ENCODE data around the gene C1orf174. TPM values are rescaled to one million over a fixed set of nuclear protein-coding genes. Genes with fewer than 3 reads are reported as not detected.

The C1orf174 gene
- total RNA-seq, 3 donors from 2014 or later (not counting 1 experiment from before 2014, with no cell fraction given) = 52.9 to 62.3 (median 61.5) TPM

DNA sequence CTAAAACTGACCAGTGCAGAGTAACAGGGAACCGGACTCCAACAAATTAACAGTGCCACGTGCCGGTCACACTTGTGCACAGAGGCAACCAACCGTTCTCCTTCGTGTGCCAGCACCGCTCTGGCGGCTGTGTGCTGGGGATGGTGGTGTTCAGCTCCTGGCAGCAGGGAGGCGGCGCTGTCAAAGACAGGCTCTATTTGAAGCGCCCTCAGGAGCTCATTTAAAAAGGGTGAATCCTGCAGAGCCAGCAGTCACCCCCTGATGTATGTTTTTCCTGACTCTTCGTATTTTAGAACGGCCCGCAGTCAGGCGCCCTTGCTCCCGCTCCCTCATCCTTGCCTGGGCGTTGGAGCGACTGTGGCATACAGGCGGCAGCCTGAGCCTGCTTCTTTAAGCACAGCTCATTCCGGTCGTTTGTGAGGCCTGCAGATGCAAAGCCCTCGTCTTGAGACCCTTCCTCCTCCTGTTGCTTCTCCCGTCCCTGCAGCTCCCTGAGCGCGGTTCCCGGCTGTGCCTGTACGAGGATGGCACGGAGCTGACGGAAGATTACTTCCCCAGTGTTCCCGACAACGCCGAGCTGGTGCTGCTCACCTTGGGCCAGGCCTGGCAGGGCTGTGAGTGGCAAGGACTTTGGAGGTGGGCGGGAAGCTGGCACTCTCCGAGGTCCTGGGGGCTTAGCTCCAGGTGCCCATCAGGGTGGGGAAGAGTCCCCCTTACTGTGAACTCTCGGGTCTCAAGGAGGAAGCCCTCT lies 41.7 kb downstream of the C1orf174 start:
- peaks cover 17 to 27% of the 10 kb centered on the region in 2 donors for H3K4me1 Mint-ChIP-seq

DNA sequence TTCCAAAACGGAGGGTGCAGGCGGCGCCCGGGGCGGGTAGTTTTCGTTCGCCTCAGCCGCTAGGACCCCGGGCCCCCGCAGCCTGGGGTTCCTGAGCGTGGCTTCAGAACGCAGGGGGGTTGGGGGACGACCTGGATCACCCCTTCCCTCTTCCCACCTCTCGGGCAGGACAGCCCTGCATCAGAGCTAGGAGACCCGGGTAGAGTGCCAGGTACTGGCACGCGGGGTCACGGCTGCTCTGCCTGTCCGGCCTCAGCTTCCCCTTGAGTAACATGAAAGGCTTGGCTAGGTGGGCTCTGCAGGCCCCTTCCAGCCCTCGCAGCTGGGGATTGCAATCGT lies 42.3 kb downstream of the C1orf174 start:
- H3K27ac ChIP-seq (ENCODE audit: low read length) = peak overlapping the region; percentile 69
- no peaks in the 10 kb centered on the region for H3K27me3 ChIP-seq (ENCODE audit: control insufficient read depth, insufficient read depth, low read length)
- Mint-ChIP-seq H3K27ac (peak overlapping the region; percentile 85 to 92), H3K27me3 (ENCODE audit: low read depth in 2 of 2) (no peaks in the 10 kb centered on the region), H3K9me3 (no peaks in the 10 kb centered on the region), H3K4me1 (peaks cover 23 to 32% of the 10 kb centered on the region in 2 donors), H3K4me3 (peak overlapping the region; percentile 98), H3K36me3 (no peaks in the 10 kb centered on the region)
- H3K4me1 ChIP-seq (ENCODE audit: control insufficient read depth, insufficient read depth, low read length) = peaks cover 25% of the 10 kb centered on the region
- H3K9me3 ChIP-seq (ENCODE audit: control insufficient read depth, insufficient read depth, low read length) = no peaks in the 10 kb centered on the region
- H3K4me3 ChIP-seq (ENCODE audit: low read length) = peak overlapping the region; percentile 81
- WGBS (ENCODE audit: insufficient coverage) = 13% methylated on average over 21 of the region's 21 CpGs
- ATAC-seq = no peak
- H3K36me3 ChIP-seq (ENCODE audit: control insufficient read depth, insufficient read depth, low read length) = no peaks in the 10 kb centered on the region
- intact Hi-C loops (cut with micrococcal nuclease) = loop anchor here (1.0 kb wide), 3 partner anchors 26 to 61 kb away; partner anchors contain the start of genes C1orf174 and LRRC47
- DNase-seq = no peak
- TF ChIP-seq, protein P1, sequence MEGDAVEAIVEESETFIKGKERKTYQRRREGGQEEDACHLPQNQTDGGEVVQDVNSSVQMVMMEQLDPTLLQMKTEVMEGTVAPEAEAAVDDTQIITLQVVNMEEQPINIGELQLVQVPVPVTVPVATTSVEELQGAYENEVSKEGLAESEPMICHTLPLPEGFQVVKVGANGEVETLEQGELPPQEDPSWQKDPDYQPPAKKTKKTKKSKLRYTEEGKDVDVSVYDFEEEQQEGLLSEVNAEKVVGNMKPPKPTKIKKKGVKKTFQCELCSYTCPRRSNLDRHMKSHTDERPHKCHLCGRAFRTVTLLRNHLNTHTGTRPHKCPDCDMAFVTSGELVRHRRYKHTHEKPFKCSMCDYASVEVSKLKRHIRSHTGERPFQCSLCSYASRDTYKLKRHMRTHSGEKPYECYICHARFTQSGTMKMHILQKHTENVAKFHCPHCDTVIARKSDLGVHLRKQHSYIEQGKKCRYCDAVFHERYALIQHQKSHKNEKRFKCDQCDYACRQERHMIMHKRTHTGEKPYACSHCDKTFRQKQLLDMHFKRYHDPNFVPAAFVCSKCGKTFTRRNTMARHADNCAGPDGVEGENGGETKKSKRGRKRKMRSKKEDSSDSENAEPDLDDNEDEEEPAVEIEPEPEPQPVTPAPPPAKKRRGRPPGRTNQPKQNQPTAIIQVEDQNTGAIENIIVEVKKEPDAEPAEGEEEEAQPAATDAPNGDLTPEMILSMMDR (IDR thresholded peaks at IDR 0.05) = no peak

More for the DNA sequence above, 41.7 kb downstream of the C1orf174 start:
- 88% methylated on average over 34 of the region's 34 CpGs for WGBS (ENCODE audit: insufficient coverage)
- Histone ChIP-seq H3K27me3 (ENCODE audit: control insufficient read depth, insufficient read depth, low read length) (no peaks in the 10 kb centered on the region), H3K27ac (ENCODE audit: low read length) (no peak overlapping the region), H3K4me1 (ENCODE audit: control insufficient read depth, insufficient read depth, low read length) (peaks cover 25% of the 10 kb centered on the region), H3K36me3 (ENCODE audit: control insufficient read depth, insufficient read depth, low read length) (no peaks in the 10 kb centered on the region), H3K4me3 (ENCODE audit: low read length) (no peak overlapping the region), H3K9me3 (ENCODE audit: control insufficient read depth, insufficient read depth, low read length) (no peaks in the 10 kb centered on the region)
- TF ChIP-seq, protein P1 (IDR thresholded peaks at IDR 0.05) = no peak
- DNase-seq (peak in 1 of 2 donors; percentile 35), ATAC-seq (no peak)
- H3K4me3 Mint-ChIP-seq = peak overlapping the region; percentile 98
- no peaks in the 10 kb centered on the region for H3K27me3 Mint-ChIP-seq (ENCODE audit: low read depth in 2 of 2)
- H3K27ac Mint-ChIP-seq = peak overlapping the region in 1 of 2 donors; percentile 22
- H3K9me3 Mint-ChIP-seq = no peaks in the 10 kb centered on the region
- no peaks in the 10 kb centered on the region for H3K36me3 Mint-ChIP-seq
- intact Hi-C loops (cut with micrococcal nuclease) = no loop called here

DNA sequence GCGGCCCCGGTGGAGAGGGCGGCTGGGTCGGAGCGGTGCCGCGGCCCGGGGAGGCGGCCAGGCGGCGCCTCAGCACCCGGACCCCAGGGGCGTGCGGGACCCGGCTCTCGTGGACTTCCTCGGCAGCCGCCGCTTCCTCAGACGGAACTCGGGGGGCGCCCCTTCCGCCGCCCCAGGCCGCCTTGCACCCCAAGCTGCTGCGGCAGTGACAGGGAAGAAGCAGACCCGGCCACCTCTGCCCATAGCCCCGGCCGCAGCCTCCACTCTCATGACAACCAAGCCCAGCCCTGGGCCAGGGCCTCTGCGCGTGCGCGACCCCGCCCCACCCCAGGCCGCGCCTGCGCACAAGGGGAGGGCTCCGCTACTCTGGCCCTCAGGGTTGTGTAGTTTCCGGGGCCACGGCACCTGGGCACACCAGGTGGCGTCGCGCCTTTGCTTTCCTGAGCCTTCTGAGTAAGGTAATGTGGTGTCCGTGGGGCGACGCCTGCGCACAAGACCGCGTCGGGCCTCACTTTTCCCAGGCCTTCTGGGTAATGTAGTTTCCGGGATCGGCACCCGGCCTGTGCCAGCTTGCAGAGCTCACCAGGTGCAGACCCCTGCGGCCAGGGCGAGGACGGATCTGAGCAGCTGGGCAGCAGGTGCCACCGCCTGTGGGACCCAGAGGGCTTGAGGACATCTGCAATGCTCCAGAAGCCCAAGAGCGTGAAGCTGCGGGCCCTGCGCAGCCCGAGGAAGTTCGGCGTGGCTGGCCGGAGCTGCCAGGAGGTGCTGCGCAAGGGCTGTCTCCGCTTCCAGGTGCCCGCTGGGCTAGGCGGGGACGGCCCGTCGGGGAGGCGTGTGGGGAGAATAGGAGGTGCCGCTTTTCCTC lies 42.9 kb downstream of the C1orf174 start, which contains the start of the genes CEP104 and DFFB:
TSS of gene CEP104 (minus strand) at position 289 of the 868 bp plus-strand sequence. CDS start 4,804 bp downstream, outside the sequence.
TSS of gene DFFB (plus strand) at position 554 of the 868 bp plus-strand sequence. CDS start at position 682, 128 bp downstream.
- ATAC-seq (peak; percentile 90 to 94 (median 91)), DNase-seq (peak; percentile 92 to 99)
- Mint-ChIP-seq H3K4me3 (peak within 1 kb of the TSS; percentile 98), H3K27me3 (ENCODE audit: low read depth in 2 of 2) (no peaks in the 10 kb centered on the region), H3K27ac (peak within 1 kb of the TSS; percentile 85 to 92), H3K36me3 (no peaks in the 10 kb centered on the region), H3K4me1 (peaks cover 24 to 32% of the 10 kb centered on the region in 2 donors), H3K9me3 (no peaks in the 10 kb centered on the region)
- Histone ChIP-seq H3K4me3 (ENCODE audit: low read length) (peak within 1 kb of the TSS; percentile 81), H3K4me1 (ENCODE audit: control insufficient read depth, insufficient read depth, low read length) (peaks cover 25% of the 10 kb centered on the region), H3K27ac (ENCODE audit: low read length) (peak within 1 kb of the TSS; percentile 69), H3K9me3 (ENCODE audit: control insufficient read depth, insufficient read depth, low read length) (no peaks in the 10 kb centered on the region), H3K27me3 (ENCODE audit: control insufficient read depth, insufficient read depth, low read length) (no peaks in the 10 kb centered on the region), H3K36me3 (ENCODE audit: control insufficient read depth, insufficient read depth, low read length) (no peaks in the 10 kb centered on the region)
- TF ChIP-seq, protein P1 (IDR thresholded peaks at IDR 0.05) = peak; percentile 24
- under 1% methylated on average over 73 of the region's 73 CpGs for WGBS (ENCODE audit: insufficient coverage)
- intact Hi-C loops (cut with micrococcal nuclease) = loop anchor here (1.0 kb wide), 3 partner anchors 26 to 61 kb away; partner anchors contain the start of genes C1orf174 and LRRC47

All from natural killer cell (primary cell).